ENCODE data around the gene MTCL3.

Gene MTCL3

GRCh38 chr6:127518710-127519468 lies at the start of gene MTCL3:
TSS of gene MTCL3 (minus strand) at chr6:127519335.
- DNase-seq (ENCODE audit: low read depth), result no peak

- no peak for DNase-seq (ENCODE audit: low read depth)
These were observed 48.3 kb upstream of the MTCL3 start for GRCh38 chr6:127567476-127567875.

- no peak for DNase-seq (ENCODE audit: low read depth)
These were observed 47.5 kb upstream of the MTCL3 start for GRCh38 chr6:127566651-127567050.

GRCh38 chr6:127566119-127566518 lies 47.0 kb upstream of the MTCL3 start:
- no peak for DNase-seq (ENCODE audit: low read depth)

- DNase-seq (ENCODE audit: low read depth), result no peak
These were observed 45.6 kb upstream of the MTCL3 start for GRCh38 chr6:127564761-127565160.

- DNase-seq (ENCODE audit: low read depth), result no peak
These were observed 42.5 kb upstream of the MTCL3 start for GRCh38 chr6:127561660-127562059.

- no peak for DNase-seq (ENCODE audit: low read depth)
These were observed 35.4 kb upstream of the MTCL3 start for GRCh38 chr6:127554435-127555006.

- no peak for DNase-seq (ENCODE audit: low read depth)
These were observed 31.3 kb upstream of the MTCL3 start for GRCh38 chr6:127550403-127550802.

GRCh38 chr6:127547904-127548649 lies 28.9 kb upstream of the MTCL3 start:
- DNase-seq (ENCODE audit: low read depth), result no peak

- no peak for DNase-seq (ENCODE audit: low read depth)
These were observed 28.1 kb upstream of the MTCL3 start for GRCh38 chr6:127547215-127547614.

- DNase-seq (ENCODE audit: low read depth), result no peak
These were observed 20.1 kb upstream of the MTCL3 start for GRCh38 chr6:127539272-127539671.

- no peak for DNase-seq (ENCODE audit: low read depth)
These were observed 19.7 kb upstream of the MTCL3 start for GRCh38 chr6:127538750-127539264.

- DNase-seq (ENCODE audit: low read depth), result no peak
These were observed 14.6 kb upstream of the MTCL3 start for GRCh38 chr6:127533736-127534135.

- no peak for DNase-seq (ENCODE audit: low read depth)
These were observed 13.9 kb upstream of the MTCL3 start for GRCh38 chr6:127533011-127533410.

- DNase-seq (ENCODE audit: low read depth), result no peak
These were observed 3.6 kb upstream of the MTCL3 start for GRCh38 chr6:127522714-127523113.

- no peak for DNase-seq (ENCODE audit: low read depth)
These were observed 931 bp upstream of the MTCL3 start for GRCh38 chr6:127520066-127520465.

GRCh38 chr6:127519469-127519785 lies 292 bp upstream of the MTCL3 start:
- no peak for DNase-seq (ENCODE audit: low read depth)

- DNase-seq (ENCODE audit: low read depth), result no peak
These were observed 885 bp downstream of the MTCL3 start for GRCh38 chr6:127518191-127518709.

- DNase-seq (ENCODE audit: low read depth), result no peak
These were observed 1.4 kb downstream of the MTCL3 start for GRCh38 chr6:127517693-127518092.

- peak; percentile 24 for DNase-seq (ENCODE audit: low read depth)
These were observed 2.4 kb downstream of the MTCL3 start for GRCh38 chr6:127516662-127517273.

GRCh38 chr6:127515794-127516661 lies 3.1 kb downstream of the MTCL3 start:
- peak; percentile 38 for DNase-seq (ENCODE audit: low read depth)

Measured in HS-27A (cell line).